Measurements from ENCODE around the gene POLR2J3. TPM values are rescaled to one million over a fixed set of nuclear protein-coding genes. Genes with fewer than 3 reads are reported as not detected.
"Not testable (repeated sequence)": the region's sequence is repeated elsewhere in the genome, so short reads cannot be mapped to it uniquely, and the experiment has no call there.

POLR2J3 gene
- total RNA-seq, 2 experiments from 2014 or later = 38.0 to 40.5 TPM

DNA sequence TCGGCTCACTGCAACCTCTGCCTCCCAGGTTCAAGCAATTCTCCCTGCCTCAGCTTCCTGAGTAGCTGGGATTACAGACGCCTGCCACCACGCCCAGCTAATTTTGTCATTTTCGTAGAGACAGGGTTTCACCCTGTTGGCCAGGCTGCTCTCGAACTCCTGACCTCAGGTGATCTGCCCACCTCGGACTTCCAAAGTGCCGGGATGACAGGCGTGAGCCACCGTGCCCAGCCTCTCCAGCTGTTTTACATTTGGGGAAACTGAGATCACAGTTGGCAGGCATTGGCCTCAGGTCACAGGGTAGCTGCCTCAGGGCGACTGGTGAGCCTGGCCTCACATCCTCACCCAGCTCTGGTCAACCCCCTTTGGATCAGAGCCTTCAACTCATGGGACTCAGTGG is 37.4 kb upstream of the POLR2J3 start:
- not testable (repeated sequence) for H3K27ac Mint-ChIP-seq, H3K4me3 Mint-ChIP-seq

DNA sequence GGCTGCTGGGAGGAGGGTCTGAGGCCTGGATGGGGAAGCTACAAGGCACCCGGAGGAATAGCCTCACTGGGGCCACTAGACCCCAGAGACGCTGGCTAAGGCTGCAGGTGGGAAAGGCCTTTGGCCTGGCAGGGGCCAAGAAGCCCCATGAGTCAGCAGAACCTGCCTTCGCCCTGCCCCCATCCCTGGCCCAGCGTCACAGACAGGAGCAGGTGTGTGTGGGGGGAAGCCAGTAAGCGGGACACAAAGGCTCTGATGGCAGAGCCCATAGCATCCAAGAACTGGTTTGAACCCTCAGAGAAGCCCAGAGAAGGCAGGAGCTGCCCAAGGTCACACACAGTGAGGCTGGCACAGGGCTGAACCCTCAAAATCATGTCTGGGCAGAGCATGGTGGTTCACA is 34.5 kb upstream of the POLR2J3 start:
- H3K9me3 Mint-ChIP-seq; ATAC-seq; POLR2A ChIA-PET; intact Hi-C loops (cut with micrococcal nuclease); H3K4me3 Mint-ChIP-seq; H3K4me1 Mint-ChIP-seq (ENCODE audit: low read depth); DNase-seq; H3K36me3 Mint-ChIP-seq (ENCODE audit: low read depth); CTCF ChIA-PET; H3K27ac Mint-ChIP-seq; H3K27me3 Mint-ChIP-seq: not testable (repeated sequence)

More for the DNA sequence above, 37.4 kb upstream of the POLR2J3 start:
- H3K9me3 Mint-ChIP-seq; H3K27me3 Mint-ChIP-seq; POLR2A ChIA-PET; CTCF ChIA-PET; intact Hi-C loops (cut with micrococcal nuclease); DNase-seq; ATAC-seq; H3K4me1 Mint-ChIP-seq (ENCODE audit: low read depth); H3K36me3 Mint-ChIP-seq (ENCODE audit: low read depth): not testable (repeated sequence)

DNA sequence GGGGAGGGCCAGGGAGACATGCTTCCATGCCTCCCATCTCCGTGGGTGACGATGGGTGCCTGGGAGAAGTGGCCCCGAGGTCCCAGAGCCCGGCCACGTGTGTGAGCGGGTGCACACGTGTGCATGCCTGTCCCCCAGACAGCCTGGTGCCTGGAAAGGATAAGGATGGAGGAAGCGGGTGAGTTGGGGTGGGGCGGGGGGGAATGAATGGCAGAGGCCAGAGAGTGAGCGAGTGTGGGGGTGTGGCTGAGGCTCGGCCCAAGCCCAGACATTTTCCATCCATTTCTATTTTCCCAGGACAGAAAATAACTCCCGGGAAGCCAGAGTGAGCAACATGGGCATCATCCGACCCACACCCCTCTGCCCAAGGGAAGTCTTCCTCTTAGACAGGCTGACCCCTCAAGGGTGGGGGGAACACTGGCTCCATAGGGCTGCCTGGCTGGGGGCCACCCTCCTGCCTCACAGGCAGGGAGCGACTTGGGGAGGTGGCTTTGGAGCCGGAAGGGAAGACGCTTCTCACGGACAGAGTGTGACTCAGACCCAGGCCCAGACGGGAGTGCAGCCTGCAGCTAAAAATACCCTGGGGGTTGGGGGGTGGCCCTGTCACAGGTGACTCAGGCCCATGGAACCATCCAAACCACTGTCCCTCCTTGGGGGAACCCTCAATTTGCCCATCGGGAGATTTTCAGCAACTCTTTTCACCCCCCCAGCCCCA is 32.2 kb upstream of the POLR2J3 start:
- H3K9me3 Mint-ChIP-seq; H3K27me3 Mint-ChIP-seq; CTCF ChIA-PET; H3K36me3 Mint-ChIP-seq (ENCODE audit: low read depth); H3K4me1 Mint-ChIP-seq (ENCODE audit: low read depth); H3K4me3 Mint-ChIP-seq; DNase-seq; ATAC-seq; H3K27ac Mint-ChIP-seq; intact Hi-C loops (cut with micrococcal nuclease); POLR2A ChIA-PET: not testable (repeated sequence)

GRCh38 chr7:102602317-102602716 is 29.9 kb upstream of the POLR2J3 start:
- H3K4me3 Mint-ChIP-seq; intact Hi-C loops (cut with micrococcal nuclease); POLR2A ChIA-PET; DNase-seq; H3K36me3 Mint-ChIP-seq (ENCODE audit: low read depth); CTCF ChIA-PET; H3K27me3 Mint-ChIP-seq; H3K9me3 Mint-ChIP-seq; ATAC-seq; H3K27ac Mint-ChIP-seq; H3K4me1 Mint-ChIP-seq (ENCODE audit: low read depth): not testable (repeated sequence)

- ATAC-seq; CTCF ChIA-PET; POLR2A ChIA-PET; H3K36me3 Mint-ChIP-seq (ENCODE audit: low read depth); H3K27ac Mint-ChIP-seq; H3K4me3 Mint-ChIP-seq; intact Hi-C loops (cut with micrococcal nuclease); DNase-seq; H3K4me1 Mint-ChIP-seq (ENCODE audit: low read depth); H3K27me3 Mint-ChIP-seq; H3K9me3 Mint-ChIP-seq: not testable (repeated sequence)
Measured at GRCh38 chr7:102599699-102600098, 27.3 kb upstream of the POLR2J3 start.

- H3K27me3 Mint-ChIP-seq; ATAC-seq; intact Hi-C loops (cut with micrococcal nuclease); H3K4me3 Mint-ChIP-seq; H3K36me3 Mint-ChIP-seq (ENCODE audit: low read depth); POLR2A ChIA-PET; H3K27ac Mint-ChIP-seq; CTCF ChIA-PET; H3K9me3 Mint-ChIP-seq; H3K4me1 Mint-ChIP-seq (ENCODE audit: low read depth): not testable (repeated sequence)
- DNase-seq = peak; percentile 1
Measured at GRCh38 chr7:102596036-102596435, 23.7 kb upstream of the POLR2J3 start.

DNA sequence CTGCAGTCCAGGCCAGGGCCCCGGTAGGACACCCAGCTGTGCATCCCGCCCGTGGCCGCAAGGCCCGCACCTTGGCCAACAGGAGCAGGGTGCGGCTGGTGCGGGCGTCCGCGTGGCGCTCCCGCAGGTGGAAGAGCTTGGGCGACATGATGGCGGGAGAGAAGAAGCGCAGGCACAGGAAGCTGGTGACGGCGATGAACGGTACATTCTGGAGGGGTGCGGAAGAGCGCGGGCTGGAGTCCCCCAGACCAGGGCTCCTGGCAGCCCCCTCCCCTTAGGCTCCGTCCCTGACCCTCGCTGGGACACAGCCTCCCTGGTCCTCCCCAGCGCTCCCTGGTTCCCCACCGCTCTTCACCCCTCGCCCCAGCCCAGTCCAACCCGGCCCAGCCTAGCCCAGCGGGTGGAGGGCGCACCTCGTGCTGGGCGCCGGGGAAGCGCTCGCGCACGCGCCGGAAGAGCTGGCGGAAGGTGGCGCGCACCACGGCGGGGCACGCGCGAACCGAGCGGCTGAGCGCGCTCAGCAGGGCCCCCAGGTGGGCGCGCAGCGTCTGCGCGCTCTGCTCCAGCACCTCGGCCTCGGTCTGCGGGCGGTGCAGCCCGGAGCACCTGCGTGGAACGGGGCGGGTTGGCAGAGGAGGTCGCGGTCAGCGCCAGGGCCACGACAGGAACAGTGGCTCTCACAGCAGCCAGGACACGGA is 21.4 kb upstream of the POLR2J3 start:
- H3K27me3 Mint-ChIP-seq; H3K36me3 Mint-ChIP-seq (ENCODE audit: low read depth); CTCF ChIA-PET; POLR2A ChIA-PET; H3K4me1 Mint-ChIP-seq (ENCODE audit: low read depth); H3K27ac Mint-ChIP-seq; intact Hi-C loops (cut with micrococcal nuclease); H3K4me3 Mint-ChIP-seq; DNase-seq; H3K9me3 Mint-ChIP-seq: not testable (repeated sequence)
- ATAC-seq = peak; percentile 66

- DNase-seq (peak; percentile 80), ATAC-seq (peak; percentile 76)
- H3K9me3 Mint-ChIP-seq; H3K27me3 Mint-ChIP-seq; intact Hi-C loops (cut with micrococcal nuclease); H3K4me3 Mint-ChIP-seq; H3K36me3 Mint-ChIP-seq (ENCODE audit: low read depth); CTCF ChIA-PET; H3K27ac Mint-ChIP-seq; H3K4me1 Mint-ChIP-seq (ENCODE audit: low read depth); POLR2A ChIA-PET: not testable (repeated sequence)
Measured at GRCh38 chr7:102592477-102593019, 20.2 kb upstream of the POLR2J3 start.

DNA sequence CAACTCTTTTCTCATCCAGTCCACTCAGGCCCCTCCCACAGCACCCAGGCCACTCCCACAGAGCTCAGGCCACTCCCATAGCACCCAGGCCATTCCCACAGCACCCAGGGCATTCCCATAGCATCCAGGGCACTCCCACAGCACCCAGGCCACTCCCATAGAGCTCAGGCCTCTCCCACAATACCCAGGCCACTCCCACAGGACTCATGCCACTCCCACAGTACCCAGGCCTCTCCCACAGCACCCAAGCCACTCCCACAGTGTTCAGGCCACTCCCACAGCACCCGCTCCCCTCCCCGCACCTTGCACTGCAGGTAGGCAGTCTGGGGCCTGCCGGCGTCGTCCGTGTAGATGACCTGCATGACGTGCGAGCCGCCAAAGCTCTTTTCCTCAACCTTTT is 17.5 kb upstream of the POLR2J3 start:
- DNase-seq; POLR2A ChIA-PET; H3K4me1 Mint-ChIP-seq (ENCODE audit: low read depth); H3K4me3 Mint-ChIP-seq; H3K36me3 Mint-ChIP-seq (ENCODE audit: low read depth); H3K27ac Mint-ChIP-seq; CTCF ChIA-PET; H3K27me3 Mint-ChIP-seq; H3K9me3 Mint-ChIP-seq; intact Hi-C loops (cut with micrococcal nuclease): not testable (repeated sequence)
- ATAC-seq = peak; percentile 61

DNA sequence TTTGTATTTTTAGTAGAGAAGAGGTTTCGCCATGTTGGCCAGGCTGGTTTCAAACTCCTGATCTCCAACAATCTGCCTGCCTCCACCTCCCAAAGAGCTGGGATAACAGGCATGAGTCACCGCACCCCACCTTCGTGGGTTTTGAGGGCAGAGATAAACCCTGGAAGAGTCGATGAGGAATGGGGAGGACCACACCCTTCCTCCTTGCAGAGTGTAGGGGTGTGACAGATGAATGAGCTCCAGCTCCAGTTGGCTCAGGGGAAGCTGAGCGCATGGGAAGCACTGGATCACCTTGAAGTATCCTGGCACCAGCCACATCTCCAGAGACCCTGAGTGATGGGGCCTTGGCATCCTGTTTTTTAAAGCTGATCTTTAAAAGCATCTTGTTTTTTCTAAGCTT is 11.1 kb upstream of the POLR2J3 start:
- intact Hi-C loops (cut with micrococcal nuclease); H3K27ac Mint-ChIP-seq; DNase-seq; H3K9me3 Mint-ChIP-seq; ATAC-seq; H3K4me1 Mint-ChIP-seq (ENCODE audit: low read depth); H3K27me3 Mint-ChIP-seq; POLR2A ChIA-PET; CTCF ChIA-PET; H3K36me3 Mint-ChIP-seq (ENCODE audit: low read depth); H3K4me3 Mint-ChIP-seq: not testable (repeated sequence)

- DNase-seq; intact Hi-C loops (cut with micrococcal nuclease); H3K9me3 Mint-ChIP-seq; H3K4me3 Mint-ChIP-seq; POLR2A ChIA-PET; H3K27me3 Mint-ChIP-seq; H3K27ac Mint-ChIP-seq; ATAC-seq; CTCF ChIA-PET; H3K36me3 Mint-ChIP-seq (ENCODE audit: low read depth); H3K4me1 Mint-ChIP-seq (ENCODE audit: low read depth): not testable (repeated sequence)
Measured at GRCh38 chr7:102581722-102582121, 9.3 kb upstream of the POLR2J3 start.

- CTCF ChIA-PET; H3K4me3 Mint-ChIP-seq; ATAC-seq; intact Hi-C loops (cut with micrococcal nuclease); H3K36me3 Mint-ChIP-seq (ENCODE audit: low read depth); H3K9me3 Mint-ChIP-seq; H3K27me3 Mint-ChIP-seq; POLR2A ChIA-PET; H3K27ac Mint-ChIP-seq; H3K4me1 Mint-ChIP-seq (ENCODE audit: low read depth); DNase-seq: not testable (repeated sequence)
Measured at GRCh38 chr7:102578486-102578885, 6.1 kb upstream of the POLR2J3 start.
